Measurements from ENCODE around the gene GOT1. TPM values are rescaled to one million over a fixed set of nuclear protein-coding genes. Genes with fewer than 3 reads are reported as not detected.

GOT1 gene
- total RNA-seq, 1 donor from 2014 or later: 37.2 TPM

GRCh38 chr10:99412099-99412498, 18.3 kb downstream of the GOT1 start:
- no peaks in the 10 kb centered on the region for H3K4me1 Mint-ChIP-seq (ENCODE audit: low read depth, unreplicated experiment)
- no peak for TF ChIP-seq CTCF (IDR thresholded peaks at IDR 0.05; ENCODE audit: partially characterized antibody, unreplicated experiment)
- no peak overlapping the region for H3K4me3 Mint-ChIP-seq (ENCODE audit: unreplicated experiment)
- peaks cover 2% of the 10 kb centered on the region for H3K9me3 Mint-ChIP-seq (ENCODE audit: unreplicated experiment)
- no peak overlapping the region for H3K27ac Mint-ChIP-seq (ENCODE audit: unreplicated experiment)
- H3K36me3 Mint-ChIP-seq (ENCODE audit: unreplicated experiment): no peaks in the 10 kb centered on the region
- peaks cover 3% of the 10 kb centered on the region for H3K27me3 Mint-ChIP-seq (ENCODE audit: unreplicated experiment)
- DNase-seq: no peak

DNA sequence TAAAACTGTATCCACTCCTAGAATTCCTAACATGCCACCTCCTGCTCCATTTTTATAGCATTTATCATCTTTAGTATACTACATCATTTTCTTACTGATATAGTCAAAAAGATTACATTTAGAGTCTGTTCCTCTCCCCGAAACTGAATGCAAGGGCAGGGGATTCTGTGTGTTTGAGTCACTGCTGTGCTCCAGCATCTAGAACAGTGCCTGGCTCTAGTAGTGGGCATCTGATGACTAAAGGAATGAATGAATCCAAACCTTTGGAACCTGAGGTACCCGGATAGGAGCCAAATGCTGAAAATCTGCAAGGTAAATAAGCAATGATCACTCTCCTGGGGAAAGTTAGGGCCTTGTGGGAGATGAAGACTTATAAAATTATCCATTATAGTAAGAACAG, 18.9 kb downstream of the GOT1 start:
- Mint-ChIP-seq H3K27ac (ENCODE audit: unreplicated experiment) (no peak overlapping the region), H3K4me3 (ENCODE audit: unreplicated experiment) (no peak overlapping the region), H3K27me3 (ENCODE audit: unreplicated experiment) (peaks cover 3% of the 10 kb centered on the region), H3K9me3 (ENCODE audit: unreplicated experiment) (peaks cover 2% of the 10 kb centered on the region), H3K4me1 (ENCODE audit: low read depth, unreplicated experiment) (no peaks in the 10 kb centered on the region), H3K36me3 (ENCODE audit: unreplicated experiment) (no peaks in the 10 kb centered on the region)
- DNase-seq: no peak
- no peak for TF ChIP-seq CTCF (IDR thresholded peaks at IDR 0.05; ENCODE audit: partially characterized antibody, unreplicated experiment)

DNA sequence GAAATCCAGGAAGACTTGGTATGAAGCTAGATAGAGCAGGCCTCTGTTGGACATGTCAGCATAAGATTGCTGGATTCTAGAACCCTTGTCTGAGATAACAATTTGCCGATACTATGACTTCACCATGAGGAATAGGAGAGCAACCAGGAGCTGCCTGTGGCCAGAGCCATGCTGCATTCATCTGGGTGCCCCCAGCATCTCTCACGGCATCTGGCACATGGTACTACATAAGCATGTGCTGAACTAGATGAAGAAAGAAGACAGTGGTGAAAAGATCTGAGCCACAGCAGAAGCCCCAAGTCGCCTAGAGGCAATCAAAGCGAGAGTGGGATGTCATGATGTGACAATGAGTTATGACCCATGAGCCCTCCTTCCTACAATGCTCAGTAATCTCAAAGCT, 19.5 kb downstream of the GOT1 start:
- DNase-seq: no peak
- no peak for TF ChIP-seq CTCF (IDR thresholded peaks at IDR 0.05; ENCODE audit: partially characterized antibody, unreplicated experiment)
- peaks cover 3% of the 10 kb centered on the region for H3K27me3 Mint-ChIP-seq (ENCODE audit: unreplicated experiment)
- H3K4me1 Mint-ChIP-seq (ENCODE audit: low read depth, unreplicated experiment): no peaks in the 10 kb centered on the region
- H3K36me3 Mint-ChIP-seq (ENCODE audit: unreplicated experiment): no peaks in the 10 kb centered on the region
- peaks cover under 1% of the 10 kb centered on the region for H3K9me3 Mint-ChIP-seq (ENCODE audit: unreplicated experiment)
- H3K27ac Mint-ChIP-seq (ENCODE audit: unreplicated experiment): no peak overlapping the region
- H3K4me3 Mint-ChIP-seq (ENCODE audit: unreplicated experiment): no peak overlapping the region

DNA sequence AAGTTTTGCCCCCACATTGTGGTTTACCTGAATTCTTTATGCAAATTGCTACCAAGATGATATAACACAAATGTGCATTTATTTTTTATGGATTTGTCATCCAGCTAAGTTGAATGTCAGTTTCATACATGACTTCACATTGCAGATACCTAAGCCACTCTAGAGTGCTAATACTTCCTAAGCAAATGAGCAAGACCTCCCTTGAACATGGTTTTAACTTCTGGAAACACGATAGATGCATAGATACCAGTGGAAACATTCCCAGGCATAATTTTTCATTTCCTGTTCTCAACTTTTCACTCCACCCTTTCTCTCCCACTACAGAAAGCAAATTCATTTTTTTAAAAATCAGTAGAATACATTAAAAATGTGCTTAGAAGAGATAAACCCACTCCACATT, 20.3 kb downstream of the GOT1 start:
- H3K27me3 Mint-ChIP-seq (ENCODE audit: unreplicated experiment): peaks cover 3% of the 10 kb centered on the region
- H3K9me3 Mint-ChIP-seq (ENCODE audit: unreplicated experiment): no peaks in the 10 kb centered on the region
- no peak for TF ChIP-seq CTCF (IDR thresholded peaks at IDR 0.05; ENCODE audit: partially characterized antibody, unreplicated experiment)
- no peaks in the 10 kb centered on the region for H3K4me1 Mint-ChIP-seq (ENCODE audit: low read depth, unreplicated experiment)
- no peak overlapping the region for H3K4me3 Mint-ChIP-seq (ENCODE audit: unreplicated experiment)
- no peak for DNase-seq
- no peaks in the 10 kb centered on the region for H3K36me3 Mint-ChIP-seq (ENCODE audit: unreplicated experiment)
- H3K27ac Mint-ChIP-seq (ENCODE audit: unreplicated experiment): no peak overlapping the region

GRCh38 chr10:99406149-99406548, 24.3 kb downstream of the GOT1 start:
- H3K27ac Mint-ChIP-seq (ENCODE audit: unreplicated experiment): no peak overlapping the region
- H3K9me3 Mint-ChIP-seq (ENCODE audit: unreplicated experiment): peaks cover 2% of the 10 kb centered on the region
- TF ChIP-seq CTCF (IDR thresholded peaks at IDR 0.05; ENCODE audit: partially characterized antibody, unreplicated experiment): no peak
- DNase-seq: no peak
- no peaks in the 10 kb centered on the region for H3K4me1 Mint-ChIP-seq (ENCODE audit: low read depth, unreplicated experiment)
- H3K4me3 Mint-ChIP-seq (ENCODE audit: unreplicated experiment): no peak overlapping the region
- peaks cover 2% of the 10 kb centered on the region for H3K27me3 Mint-ChIP-seq (ENCODE audit: unreplicated experiment)
- H3K36me3 Mint-ChIP-seq (ENCODE audit: unreplicated experiment): no peaks in the 10 kb centered on the region
